ENCODE measurements around the gene PRMT7.

Gene PRMT7

DNA sequence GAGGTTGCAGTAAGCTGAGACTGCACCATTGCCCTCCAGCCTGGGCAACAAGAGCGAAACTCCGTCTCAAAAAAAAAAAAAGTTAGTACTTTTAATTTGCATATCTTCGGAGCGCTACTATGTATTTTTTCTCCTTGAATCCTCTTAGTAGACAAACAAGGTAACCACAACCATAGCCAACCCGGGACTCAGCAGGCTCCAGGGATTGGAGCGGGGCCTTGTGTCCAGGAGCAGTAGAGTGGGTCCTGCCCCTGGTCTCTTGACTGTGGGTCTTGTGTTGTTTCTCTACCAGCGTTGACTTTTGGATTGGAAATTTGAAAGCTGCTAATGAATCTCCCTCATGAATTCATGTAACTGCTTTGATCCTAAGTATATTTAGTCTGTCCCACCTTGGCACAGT, 32.3 kb downstream of the PRMT7 start:
- DNase-seq: no peak
- Histone ChIP-seq H3K9ac (ENCODE audit: low read length) (no peak overlapping the region), H3K36me3 (ENCODE audit: control insufficient read depth in 1 of 2, insufficient read depth in 2 of 2, low read length in 2 of 2) (peaks cover 41 to 51% of the 10 kb centered on the region in 2 experiments), H3K23ac (ENCODE audit: low read length) (no peak overlapping the region), H4K8ac (ENCODE audit: low read depth, low read length) (no peak overlapping the region), H3K79me2 (ENCODE audit: control insufficient read depth, insufficient read depth, low read length, poor library complexity) (peaks cover 2% of the 10 kb centered on the region), H3K14ac (ENCODE audit: low read length) (no peak overlapping the region), H2AFZ (ENCODE audit: insufficient read depth, low read length, poor library complexity) (no peak overlapping the region), H4K91ac (ENCODE audit: low read depth, low read length) (no peak overlapping the region), H3K4me1 (ENCODE audit: control insufficient read depth in 1 of 2, insufficient read depth in 2 of 2, low read length in 2 of 2) (peaks cover 10 to 19% of the 10 kb centered on the region in 2 experiments), H3K4me2 (ENCODE audit: low read length) (no peak overlapping the region), H2BK12ac (ENCODE audit: low read length) (no peak overlapping the region), H3K4me3 (ENCODE audit: low read depth, low read length) (no peak overlapping the region), H4K12ac (ENCODE audit: low read depth, low read length) (no peak overlapping the region), H3K18ac (ENCODE audit: low read length) (no peak overlapping the region), H2AK5ac (ENCODE audit: low read length) (no peak overlapping the region), H3K27me3 (ENCODE audit: insufficient read depth, low read length) (no peaks in the 10 kb centered on the region), H3K9me3 (ENCODE audit: insufficient read depth, low read depth, low read length) (peaks cover 4% of the 10 kb centered on the region), H2BK120ac (ENCODE audit: insufficient read depth, low read length, poor library complexity) (no peak overlapping the region), H3K79me1 (ENCODE audit: low read length) (no peaks in the 10 kb centered on the region), H3K4ac (ENCODE audit: low read depth, low read length) (no peak overlapping the region), H3K27ac (ENCODE audit: low read depth, low read length) (no peak overlapping the region), H2BK5ac (ENCODE audit: low read depth, low read length, poor library complexity) (no peak overlapping the region)
- WGBS (ENCODE audit: extremely low coverage, insufficient coverage, insufficient read length): no CpG with 5 or more reads among the region's 7 CpGs

DNA sequence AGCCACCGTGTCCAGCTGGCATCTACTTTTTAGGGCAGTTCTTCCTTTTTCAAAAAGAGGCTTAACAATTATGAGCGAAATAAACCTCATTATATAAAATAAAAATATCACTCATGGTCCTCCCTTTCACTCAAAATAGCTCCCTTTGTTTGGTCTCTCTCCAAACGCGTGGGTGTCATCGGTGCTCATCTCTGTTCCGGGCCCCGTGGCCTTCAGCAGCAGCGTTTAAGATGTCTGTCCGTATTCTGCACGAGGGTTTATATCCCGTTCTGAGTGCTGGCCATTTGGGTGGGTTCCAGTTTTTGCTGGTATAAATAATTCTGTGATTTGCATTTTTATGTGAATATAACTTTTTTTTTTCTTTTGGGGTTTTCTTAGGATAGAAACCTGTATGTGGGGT, 33.4 kb downstream of the PRMT7 start:
- Histone ChIP-seq H4K8ac (ENCODE audit: low read depth, low read length) (no peak overlapping the region), H3K4me2 (ENCODE audit: low read length) (no peak overlapping the region), H3K14ac (ENCODE audit: low read length) (no peak overlapping the region), H3K79me1 (ENCODE audit: low read length) (peaks cover 3% of the 10 kb centered on the region), H2AK5ac (ENCODE audit: low read length) (no peak overlapping the region), H4K12ac (ENCODE audit: low read depth, low read length) (no peak overlapping the region), H3K9ac (ENCODE audit: low read length) (no peak overlapping the region), H2AFZ (ENCODE audit: insufficient read depth, low read length, poor library complexity) (no peak overlapping the region), H3K4me3 (ENCODE audit: low read depth, low read length) (no peak overlapping the region), H3K4ac (ENCODE audit: low read depth, low read length) (no peak overlapping the region), H2BK120ac (ENCODE audit: insufficient read depth, low read length, poor library complexity) (no peak overlapping the region), H3K18ac (ENCODE audit: low read length) (no peak overlapping the region), H2BK12ac (ENCODE audit: low read length) (no peak overlapping the region), H3K79me2 (ENCODE audit: control insufficient read depth, insufficient read depth, low read length, poor library complexity) (peaks cover 2% of the 10 kb centered on the region), H3K9me3 (ENCODE audit: insufficient read depth, low read depth, low read length) (peaks cover 6% of the 10 kb centered on the region), H4K91ac (ENCODE audit: low read depth, low read length) (no peak overlapping the region), H2BK5ac (ENCODE audit: low read depth, low read length, poor library complexity) (no peak overlapping the region), H3K27ac (ENCODE audit: low read depth, low read length) (no peak overlapping the region), H3K4me1 (ENCODE audit: control insufficient read depth in 1 of 2, insufficient read depth in 2 of 2, low read length in 2 of 2) (peaks cover 11 to 25% of the 10 kb centered on the region in 2 experiments), H3K27me3 (ENCODE audit: insufficient read depth, low read length) (no peaks in the 10 kb centered on the region), H3K36me3 (ENCODE audit: control insufficient read depth in 1 of 2, insufficient read depth in 2 of 2, low read length in 2 of 2) (peaks cover 41 to 51% of the 10 kb centered on the region in 2 experiments), H3K23ac (ENCODE audit: low read length) (no peak overlapping the region)
- DNase-seq: no peak
- no CpG with 5 or more reads among the region's 11 CpGs for WGBS (ENCODE audit: extremely low coverage, insufficient coverage, insufficient read length)

DNA sequence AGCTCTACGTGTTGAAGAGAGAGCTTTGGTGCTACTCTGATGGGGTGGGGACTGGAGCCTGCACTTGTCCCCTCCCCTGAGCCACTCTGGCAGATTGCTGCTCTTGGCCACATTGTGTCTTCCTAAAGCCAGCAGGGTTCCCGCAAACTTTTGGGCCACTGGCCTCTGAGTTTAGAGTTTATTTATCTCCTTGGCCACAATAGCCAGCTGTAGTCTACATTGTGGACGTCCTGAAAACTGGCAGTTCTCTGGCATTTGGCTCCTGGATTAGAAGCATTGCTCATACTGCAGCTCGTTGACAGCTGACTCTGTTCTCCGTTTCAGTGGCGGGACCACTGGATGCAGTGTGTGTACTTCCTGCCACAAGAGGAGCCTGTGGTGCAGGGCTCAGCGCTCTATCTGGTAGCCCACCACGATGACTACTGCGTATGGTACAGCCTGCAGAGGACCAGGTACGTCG, 34.6 kb downstream of the PRMT7 start:
- WGBS (ENCODE audit: extremely low coverage, insufficient coverage, insufficient read length): no CpG with 5 or more reads among the region's 11 CpGs

DNA sequence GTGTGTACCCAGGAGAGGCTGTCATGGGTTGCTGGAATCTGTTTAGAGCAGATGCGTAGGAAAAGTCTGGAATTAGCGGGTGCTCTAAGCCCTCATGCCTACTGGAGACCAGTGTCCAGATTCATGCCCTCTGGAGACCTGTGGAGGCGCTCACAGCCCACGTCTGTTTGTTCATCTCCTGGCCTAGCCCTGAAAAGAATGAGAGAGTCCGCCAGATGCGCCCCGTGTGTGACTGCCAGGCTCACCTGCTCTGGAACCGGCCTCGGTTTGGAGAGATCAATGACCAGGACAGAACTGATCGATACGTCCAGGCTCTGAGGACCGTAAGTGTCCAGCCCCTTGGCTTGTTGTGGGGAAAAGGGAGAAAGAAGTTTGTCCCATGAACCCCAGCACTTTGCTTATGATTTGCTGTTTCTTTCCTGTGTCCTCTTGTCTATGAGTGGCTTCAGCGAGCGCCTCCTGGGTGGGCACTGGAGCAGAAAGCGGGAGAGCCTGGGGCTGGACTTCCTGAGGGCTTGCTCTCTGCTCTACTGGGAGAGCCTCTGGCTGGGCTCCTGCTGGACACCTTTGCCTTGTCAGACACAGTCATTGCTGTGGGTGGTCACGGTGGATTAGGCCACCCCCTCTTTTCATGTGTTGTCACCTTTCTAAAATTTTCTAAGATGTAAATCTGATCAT, 35.3 kb downstream of the PRMT7 start:
- no peak overlapping the region for H3K18ac ChIP-seq (ENCODE audit: low read length)
- H2BK5ac ChIP-seq (ENCODE audit: low read depth, low read length, poor library complexity): no peak overlapping the region
- peaks cover 11 to 32% of the 10 kb centered on the region in 2 experiments for H3K4me1 ChIP-seq (ENCODE audit: control insufficient read depth in 1 of 2, insufficient read depth in 2 of 2, low read length in 2 of 2)
- H2AK5ac ChIP-seq (ENCODE audit: low read length): no peak overlapping the region
- H3K9me3 ChIP-seq (ENCODE audit: insufficient read depth, low read depth, low read length): peaks cover 6% of the 10 kb centered on the region
- H3K4ac ChIP-seq (ENCODE audit: low read depth, low read length): no peak overlapping the region
- no peak overlapping the region for H3K9ac ChIP-seq (ENCODE audit: low read length)
- peaks cover 2% of the 10 kb centered on the region for H3K79me2 ChIP-seq (ENCODE audit: control insufficient read depth, insufficient read depth, low read length, poor library complexity)
- no peak overlapping the region for H3K27ac ChIP-seq (ENCODE audit: low read depth, low read length)
- no peak overlapping the region for H3K4me3 ChIP-seq (ENCODE audit: low read depth, low read length)
- no peak overlapping the region for H3K14ac ChIP-seq (ENCODE audit: low read length)
- no peak for DNase-seq
- no peak overlapping the region for H4K8ac ChIP-seq (ENCODE audit: low read depth, low read length)
- no peak overlapping the region for H2AFZ ChIP-seq (ENCODE audit: insufficient read depth, low read length, poor library complexity)
- WGBS (ENCODE audit: extremely low coverage, insufficient coverage, insufficient read length): no CpG with 5 or more reads among the region's 16 CpGs
- no peak overlapping the region for H4K12ac ChIP-seq (ENCODE audit: low read depth, low read length)
- no peaks in the 10 kb centered on the region for H3K27me3 ChIP-seq (ENCODE audit: insufficient read depth, low read length)
- no peak overlapping the region for H4K91ac ChIP-seq (ENCODE audit: low read depth, low read length)
- no peak overlapping the region for H3K4me2 ChIP-seq (ENCODE audit: low read length)
- peaks cover 5% of the 10 kb centered on the region for H3K79me1 ChIP-seq (ENCODE audit: low read length)
- no peak overlapping the region for H3K23ac ChIP-seq (ENCODE audit: low read length)
- H3K36me3 ChIP-seq (ENCODE audit: control insufficient read depth in 1 of 2, insufficient read depth in 2 of 2, low read length in 2 of 2): peaks cover 34 to 38% of the 10 kb centered on the region in 2 experiments
- H2BK12ac ChIP-seq (ENCODE audit: low read length): no peak overlapping the region
- H2BK120ac ChIP-seq (ENCODE audit: insufficient read depth, low read length, poor library complexity): no peak overlapping the region

More for the DNA sequence above, 34.6 kb downstream of the PRMT7 start:
- Histone ChIP-seq H3K79me2 (ENCODE audit: control insufficient read depth, insufficient read depth, low read length, poor library complexity) (peaks cover 2% of the 10 kb centered on the region), H3K14ac (ENCODE audit: low read length) (no peak overlapping the region), H3K4me2 (ENCODE audit: low read length) (no peak overlapping the region), H4K91ac (ENCODE audit: low read depth, low read length) (no peak overlapping the region), H3K4ac (ENCODE audit: low read depth, low read length) (no peak overlapping the region), H3K18ac (ENCODE audit: low read length) (no peak overlapping the region), H3K23ac (ENCODE audit: low read length) (no peak overlapping the region), H3K36me3 (ENCODE audit: control insufficient read depth in 1 of 2, insufficient read depth in 2 of 2, low read length in 2 of 2) (peaks cover 33 to 40% of the 10 kb centered on the region in 2 experiments), H2BK12ac (ENCODE audit: low read length) (peak overlapping the region; percentile 32), H3K9me3 (ENCODE audit: insufficient read depth, low read depth, low read length) (peaks cover 6% of the 10 kb centered on the region), H3K79me1 (ENCODE audit: low read length) (peaks cover 3% of the 10 kb centered on the region), H4K12ac (ENCODE audit: low read depth, low read length) (no peak overlapping the region), H3K4me1 (ENCODE audit: control insufficient read depth in 1 of 2, insufficient read depth in 2 of 2, low read length in 2 of 2) (peaks cover 11 to 28% of the 10 kb centered on the region in 2 experiments), H2AFZ (ENCODE audit: insufficient read depth, low read length, poor library complexity) (no peak overlapping the region), H2AK5ac (ENCODE audit: low read length) (no peak overlapping the region), H3K9ac (ENCODE audit: low read length) (no peak overlapping the region), H3K27ac (ENCODE audit: low read depth, low read length) (no peak overlapping the region), H2BK120ac (ENCODE audit: insufficient read depth, low read length, poor library complexity) (no peak overlapping the region), H3K4me3 (ENCODE audit: low read depth, low read length) (no peak overlapping the region), H3K27me3 (ENCODE audit: insufficient read depth, low read length) (no peaks in the 10 kb centered on the region), H2BK5ac (ENCODE audit: low read depth, low read length, poor library complexity) (no peak overlapping the region), H4K8ac (ENCODE audit: low read depth, low read length) (no peak overlapping the region)
- no peak for DNase-seq
